OCI-LY3 (cell line): ENCODE measurements around the gene GAS7.

Experiments
- CTCF ChIP-seq: fragments of 200-600, 300-600 bp; sonication (generic); IDR thresholded peaks from 2 replicates; pipeline ENCODE4 v1.5.1; 2014; ENCODE audit warnings: antibody characterized with exemption, low read length, low read depth
- EZH2phosphoT487 ChIP-seq: fragments of 200-600 bp; shearing (Covaris generic); IDR thresholded peaks from 2 replicates; pipeline ENCODE4 v1.6.1; 2018; ENCODE audit warnings: antibody characterized with exemption, mixed run types, low read depth

- TF ChIP-seq CTCF: no peak
- no peak for TF ChIP-seq EZH2phosphoT487
Measured at GRCh38 chr17:10151667-10152496, 46.5 kb downstream of the GAS7 start.
